Activated CD4-positive, alpha-beta T cell treated with anti-CD3 and anti-CD28 coated beads for 1 hour (primary cell): ENCODE results near the gene MAP3K9.

Experiments
- DNase-seq: peaks from one replicate; pipeline ENCODE4 v3.0.0-alpha.2; 2020

MAP3K9 gene

DNA sequence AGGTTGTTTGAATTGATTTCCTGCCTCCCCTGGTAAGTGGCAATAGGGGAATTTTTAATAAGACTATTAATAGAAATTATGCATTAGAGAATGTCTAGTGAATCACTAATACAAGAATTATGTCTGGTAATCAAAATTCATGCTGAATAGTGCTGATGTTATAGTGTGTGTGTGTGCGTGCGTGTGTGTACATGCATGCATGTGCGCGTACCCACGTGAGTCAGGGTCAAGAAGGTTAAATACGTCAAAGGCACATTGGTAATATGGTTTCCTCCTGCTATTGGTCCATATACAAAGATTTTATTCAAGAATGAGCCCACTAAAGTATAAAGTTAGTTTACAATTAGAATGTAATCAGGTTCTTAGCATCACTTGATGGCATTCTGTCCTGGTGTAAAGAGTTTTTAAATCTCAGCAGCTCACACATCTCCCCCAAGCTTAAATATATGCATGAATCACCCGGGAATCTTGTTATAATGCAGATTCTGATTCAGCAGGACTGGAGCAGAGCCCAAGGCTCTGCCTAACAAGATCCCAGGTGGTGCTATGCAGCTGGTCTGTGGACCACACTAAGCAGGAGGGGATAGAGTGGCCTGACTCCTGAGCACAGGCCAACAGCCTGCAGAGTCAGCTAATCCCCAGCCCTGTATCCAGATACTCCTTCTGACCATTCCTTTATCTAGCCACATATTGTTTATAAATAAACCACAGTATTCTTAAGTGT is 123.7 kb downstream of the MAP3K9 start:
- no peak for DNase-seq

DNA sequence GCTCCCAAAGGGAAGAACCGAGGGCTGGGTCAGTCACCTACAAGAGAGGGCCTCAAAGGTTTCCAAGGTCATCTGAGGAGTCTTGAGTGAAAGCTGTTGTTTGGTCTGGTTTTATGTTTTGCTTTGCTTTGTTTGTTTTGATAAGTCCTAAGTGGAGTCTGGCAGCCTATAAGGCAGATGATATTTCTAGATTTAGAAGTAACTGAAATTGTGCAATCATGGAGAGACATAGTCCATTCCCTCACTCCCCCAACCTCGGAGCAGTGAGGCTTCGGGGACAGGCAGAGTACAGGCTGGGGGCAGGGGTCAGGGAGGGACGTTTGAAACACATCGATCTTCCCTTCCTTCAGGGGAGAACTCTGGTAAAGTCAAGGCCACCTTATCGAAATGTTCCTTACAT is 125.3 kb downstream of the MAP3K9 start:
- no peak for DNase-seq

DNA sequence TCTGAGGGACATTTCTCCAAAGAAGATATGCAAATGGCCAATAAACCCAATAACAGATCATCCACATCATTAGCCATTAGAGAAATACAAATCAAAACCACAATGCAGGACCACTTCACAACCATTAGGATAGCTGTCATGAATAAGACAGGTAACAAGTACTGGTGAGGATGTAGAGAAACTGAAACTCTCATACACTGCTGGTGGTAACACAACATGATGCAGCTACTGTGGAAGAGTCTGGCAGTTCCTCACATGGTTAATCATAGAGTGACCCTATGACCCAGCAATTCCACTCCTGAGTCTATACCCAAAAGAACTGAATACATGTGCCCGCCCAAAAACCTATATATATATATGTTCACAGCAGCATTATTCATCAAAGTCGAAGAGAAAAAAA is 128.6 kb downstream of the MAP3K9 start:
- DNase-seq: no peak

DNA sequence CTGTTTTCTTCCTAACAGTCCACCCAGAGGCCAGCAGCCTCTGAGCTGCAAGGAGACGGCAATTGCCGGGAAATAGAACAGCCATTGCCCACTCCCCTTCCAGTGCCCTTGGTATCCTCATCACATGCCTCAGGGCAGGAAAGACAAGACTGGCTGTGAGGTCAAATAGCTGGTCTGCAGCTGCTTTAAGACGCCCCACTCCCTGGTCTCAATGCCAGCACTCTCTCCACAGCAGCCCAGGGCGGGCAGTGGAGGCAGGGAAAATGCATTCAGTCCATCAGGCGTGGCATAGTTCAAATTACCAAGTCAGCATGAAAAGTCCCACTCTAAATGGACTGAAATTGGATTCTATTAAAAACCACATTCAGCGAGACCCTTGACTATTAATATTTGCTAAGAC is 132.0 kb downstream of the MAP3K9 start:
- no peak for DNase-seq
